ENCODE measurements around the gene TRIM44.

- TF ChIP-seq CTCF (IDR thresholded peaks at IDR 0.05) (no peak), POLR2A (IDR thresholded peaks at IDR 0.05; ENCODE audit: low read depth) (no peak), EP300 (IDR thresholded peaks at IDR 0.05) (no peak), POLR2AphosphoS5 (IDR thresholded peaks at IDR 0.05) (no peak)
Measured at GRCh38 chr11:35663408-35663702, 780 bp downstream of the TRIM44 start.
